ENCODE measurements around the gene AGAP3. TPM values are rescaled to one million over a fixed set of nuclear protein-coding genes. Genes with fewer than 3 reads are reported as not detected.

AGAP3 gene
- total RNA-seq, 1 donor from 2014 or later: 27.6 TPM

GRCh38 chr7:151074817-151075661 is 11.2 kb upstream of the AGAP3 start:
- DNase-seq: no peak

GRCh38 chr7:151075662-151075971 is 10.7 kb upstream of the AGAP3 start:
- DNase-seq: no peak

GRCh38 chr7:151075978-151076426 is 10.3 kb upstream of the AGAP3 start:
- DNase-seq: no peak

GRCh38 chr7:151076863-151077704 is 9.2 kb upstream of the AGAP3 start:
- DNase-seq: no peak

GRCh38 chr7:151077705-151078232 is 8.5 kb upstream of the AGAP3 start:
- DNase-seq: no peak

- no peak for DNase-seq
These were observed 7.8 kb upstream of the AGAP3 start for GRCh38 chr7:151078233-151079040.

GRCh38 chr7:151079199-151079910 is 6.9 kb upstream of the AGAP3 start:
- no peak for DNase-seq

- DNase-seq: peak; percentile 28
These were observed 6.2 kb upstream of the AGAP3 start for GRCh38 chr7:151080067-151080521.

- peak; percentile 89 for DNase-seq
These were observed 5.6 kb upstream of the AGAP3 start, which contains the start of gene FASTK for GRCh38 chr7:151080522-151081169. Gene FASTK (minus strand): TSS chr7:151080809. CDS start chr7:151080766, 43 bp downstream.

GRCh38 chr7:151081170-151082101 is 4.8 kb upstream of the AGAP3 start:
- DNase-seq: no peak

GRCh38 chr7:151082141-151083070 is 3.9 kb upstream of the AGAP3 start:
- no peak for DNase-seq

GRCh38 chr7:151083071-151083823 is 3.0 kb upstream of the AGAP3 start, which contains the start of gene TMUB1:
Gene TMUB1 (minus strand): TSS chr7:151083493. CDS start chr7:151082563, 930 bp downstream.
- peak; percentile 15 for DNase-seq

- no peak for DNase-seq
These were observed 2.5 kb upstream of the AGAP3 start for GRCh38 chr7:151083824-151084160.

- DNase-seq: no peak
These were observed 965 bp upstream of the AGAP3 start for GRCh38 chr7:151085329-151085690.

GRCh38 chr7:151086802-151087244 is 548 bp downstream of the AGAP3 start:
- no peak for DNase-seq

GRCh38 chr7:151087245-151088018 is 1.2 kb downstream of the AGAP3 start:
- DNase-seq: peak; percentile 10
